GM13977 (cell line): ENCODE data around the gene MAP4K1.

Experiments used
- DNase-seq: peaks from one replicate; pipeline ENCODE4 v3.0.0; 2012; ENCODE audit warnings: low spot score
- in situ Hi-C: fragments of 300-500 bp; cut with MboI; formaldehyde crosslinking; loops from one replicate; pipeline ENCODE4 v1.12.0; 2022; ENCODE audit warnings: low sequenced_read_pairs, low pct_unique_long_range_greater_than_20kb, mixed read lengths, inconsistent platforms; ENCODE audit not compliant: unreplicated experiment
- TF ChIP-seq, protein P1 (sequence below): IDR thresholded peaks from 2 replicates; pipeline ENCODE4 v1.5.1; 2012; ENCODE audit warnings: mild to moderate bottlenecking, control low read depth; ENCODE audit not compliant: insufficient read depth; ENCODE audit errors: extremely low read depth, missing control alignments

MAP4K1 gene

DNA sequence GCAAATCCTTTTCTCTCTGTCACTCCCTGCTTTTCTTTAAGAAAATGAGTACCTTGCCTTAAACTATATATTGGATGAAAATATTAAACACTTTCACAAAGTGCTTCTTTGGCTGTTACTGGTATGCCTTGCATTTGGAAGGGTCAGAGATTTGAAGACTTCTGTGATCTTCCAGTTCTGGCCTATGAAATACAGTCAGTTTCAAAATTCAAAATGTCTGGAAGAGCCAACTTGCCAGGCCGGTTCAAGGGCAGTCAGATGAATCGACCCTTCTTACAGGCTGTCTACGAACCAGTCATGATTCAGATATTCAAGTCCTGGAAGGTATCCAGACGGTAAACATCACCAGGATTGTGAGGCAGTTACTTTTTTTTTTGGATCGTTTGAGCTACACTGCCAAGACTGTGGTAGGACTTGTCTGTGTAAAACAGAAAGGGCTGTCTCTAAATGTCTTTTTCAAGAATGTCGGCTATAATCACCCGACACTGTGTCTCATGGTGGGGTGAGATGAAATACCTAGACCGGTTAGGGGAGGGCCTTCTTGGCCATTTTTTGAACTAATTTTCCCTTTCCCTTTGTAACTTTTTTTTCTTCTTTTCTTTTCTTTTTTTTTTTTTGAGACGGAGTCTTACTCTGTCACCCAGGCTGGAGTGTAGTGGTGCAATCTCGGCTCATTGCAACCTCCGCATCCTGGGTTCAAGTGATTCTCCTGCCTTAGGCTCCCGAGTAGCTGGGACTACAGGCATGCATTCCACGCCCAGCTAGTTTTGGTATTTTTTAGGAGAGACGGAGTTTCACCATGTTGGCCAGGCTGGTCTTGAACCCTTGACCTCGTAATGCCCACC, 40.9 kb upstream of the MAP4K1 start:
- TF ChIP-seq, protein P1, sequence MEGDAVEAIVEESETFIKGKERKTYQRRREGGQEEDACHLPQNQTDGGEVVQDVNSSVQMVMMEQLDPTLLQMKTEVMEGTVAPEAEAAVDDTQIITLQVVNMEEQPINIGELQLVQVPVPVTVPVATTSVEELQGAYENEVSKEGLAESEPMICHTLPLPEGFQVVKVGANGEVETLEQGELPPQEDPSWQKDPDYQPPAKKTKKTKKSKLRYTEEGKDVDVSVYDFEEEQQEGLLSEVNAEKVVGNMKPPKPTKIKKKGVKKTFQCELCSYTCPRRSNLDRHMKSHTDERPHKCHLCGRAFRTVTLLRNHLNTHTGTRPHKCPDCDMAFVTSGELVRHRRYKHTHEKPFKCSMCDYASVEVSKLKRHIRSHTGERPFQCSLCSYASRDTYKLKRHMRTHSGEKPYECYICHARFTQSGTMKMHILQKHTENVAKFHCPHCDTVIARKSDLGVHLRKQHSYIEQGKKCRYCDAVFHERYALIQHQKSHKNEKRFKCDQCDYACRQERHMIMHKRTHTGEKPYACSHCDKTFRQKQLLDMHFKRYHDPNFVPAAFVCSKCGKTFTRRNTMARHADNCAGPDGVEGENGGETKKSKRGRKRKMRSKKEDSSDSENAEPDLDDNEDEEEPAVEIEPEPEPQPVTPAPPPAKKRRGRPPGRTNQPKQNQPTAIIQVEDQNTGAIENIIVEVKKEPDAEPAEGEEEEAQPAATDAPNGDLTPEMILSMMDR: no peak
- in situ Hi-C loops: no loop called here
- no peak for DNase-seq

DNA sequence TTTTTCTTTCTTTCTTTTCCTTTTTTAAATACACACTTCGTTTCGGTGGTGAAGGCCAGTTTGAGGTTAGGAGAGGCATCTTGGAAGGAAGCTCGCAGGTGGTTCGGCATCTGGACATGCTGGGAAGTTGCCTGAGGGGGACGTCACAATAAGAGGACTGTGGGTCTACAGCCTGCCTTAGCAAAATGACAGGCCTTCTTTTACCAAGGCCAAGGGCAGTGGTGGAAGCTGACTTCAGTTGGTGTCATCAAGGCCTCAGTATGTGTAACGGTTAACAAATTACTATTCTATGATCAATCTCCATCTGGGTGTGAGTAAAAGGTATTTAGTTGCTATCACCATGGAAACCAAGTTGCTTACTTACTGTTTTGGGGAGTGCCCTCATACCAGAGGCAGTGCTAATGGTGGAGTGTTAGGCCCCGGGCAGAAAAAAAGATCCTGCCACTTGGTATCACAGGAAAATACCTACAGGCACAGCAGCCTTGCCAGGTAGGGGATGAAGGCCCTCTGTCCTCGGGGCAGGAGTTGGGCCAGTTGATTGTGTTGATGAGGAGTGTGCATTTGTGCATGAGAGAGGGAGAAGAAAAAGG, 40.0 kb upstream of the MAP4K1 start:
- TF ChIP-seq, protein P1: no peak
- in situ Hi-C loops: no loop called here
- DNase-seq: no peak

DNA sequence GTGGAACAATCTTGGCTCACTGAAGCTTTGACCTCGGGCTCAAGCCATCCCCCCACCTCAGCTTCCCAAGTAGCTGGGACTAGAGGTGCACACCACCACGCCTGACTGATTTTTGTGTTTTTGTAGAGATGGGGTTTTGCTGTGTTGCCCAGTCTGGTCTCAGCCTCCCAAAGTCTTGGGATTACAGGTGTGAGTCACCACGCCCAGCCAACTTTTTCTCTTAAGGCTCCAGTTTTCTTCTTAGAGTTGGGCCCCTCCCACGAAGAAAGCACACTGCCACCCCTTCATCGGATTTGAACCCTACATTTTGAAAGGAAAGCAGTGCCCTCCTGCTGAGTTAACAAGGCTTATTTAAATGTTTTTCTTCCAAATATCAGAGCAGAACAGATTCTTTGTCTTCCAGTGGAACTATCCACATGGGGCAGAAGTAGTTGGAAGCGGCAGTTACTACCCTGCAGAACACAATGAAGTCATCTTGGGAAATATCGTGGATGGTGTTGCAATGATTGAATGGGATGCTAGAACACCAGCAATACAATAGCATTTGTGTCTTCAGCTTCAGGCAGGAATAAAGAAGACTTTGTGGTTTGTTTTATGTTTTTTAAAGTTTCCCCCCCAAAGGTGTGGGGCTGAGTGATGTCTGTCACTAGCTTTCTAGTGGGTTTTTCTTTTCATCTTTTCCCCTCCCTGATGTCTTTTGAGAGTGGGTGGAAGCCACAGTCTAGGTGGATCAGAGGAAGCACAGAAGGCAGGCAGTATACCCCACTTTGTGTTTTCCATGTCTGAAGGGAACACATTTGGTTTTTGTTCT, 38.6 kb upstream of the MAP4K1 start:
- TF ChIP-seq, protein P1: no peak
- no peak for DNase-seq
- in situ Hi-C loops: no loop called here

DNA sequence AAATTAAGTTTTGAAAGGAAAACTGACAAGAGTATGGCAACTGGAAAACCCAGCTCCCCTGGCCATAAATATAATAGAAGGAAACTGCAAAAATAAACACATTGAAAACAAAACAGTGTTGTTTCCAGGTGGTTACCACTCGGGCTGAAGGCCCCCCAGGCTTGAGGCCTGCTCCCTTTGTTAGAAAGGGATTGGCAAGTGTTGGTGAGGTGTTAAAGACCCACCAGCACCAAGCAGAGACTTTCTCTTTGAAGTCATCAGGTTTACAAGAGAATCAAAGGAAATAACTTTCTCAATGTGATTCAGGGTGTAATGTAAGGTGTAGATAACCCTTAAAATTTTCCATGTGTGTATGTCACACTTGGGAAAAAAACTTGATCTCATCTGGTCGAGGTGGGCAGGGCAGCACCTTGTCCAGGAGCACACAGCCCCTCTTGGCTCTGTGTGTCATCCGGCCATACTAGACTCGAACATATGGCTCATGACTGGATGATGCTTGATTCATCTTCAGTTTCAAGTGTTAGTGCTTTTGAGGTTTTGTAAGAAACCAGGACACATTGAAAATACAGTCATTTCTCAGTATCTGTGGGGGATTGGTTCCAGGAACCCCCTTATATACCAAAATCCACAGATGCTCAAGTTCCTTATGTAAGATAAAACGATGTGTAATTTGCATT, 37.5 kb upstream of the MAP4K1 start:
- in situ Hi-C loops: no loop called here
- TF ChIP-seq, protein P1: no peak
- peak; percentile 59 for DNase-seq

DNA sequence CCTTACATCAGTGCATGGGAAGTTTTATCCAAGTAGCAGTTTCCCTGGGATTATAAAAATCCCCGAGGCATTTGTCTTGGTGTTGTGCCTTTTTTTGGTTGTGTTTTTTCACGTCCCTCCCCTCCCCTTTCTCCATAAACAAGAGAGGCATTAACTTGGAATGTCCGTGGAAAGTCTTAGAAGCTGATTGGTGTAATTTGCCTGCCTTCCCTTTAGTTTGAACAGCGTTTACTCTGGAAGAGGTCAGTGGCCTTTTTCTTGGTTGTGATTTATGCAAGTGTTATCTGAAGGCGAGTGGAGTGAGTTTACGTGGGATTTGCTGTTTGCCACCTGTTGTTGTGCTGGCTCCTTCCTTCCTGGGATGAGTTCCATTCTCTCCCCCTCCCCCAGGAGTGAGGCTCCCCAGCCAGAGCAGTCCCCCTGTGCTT, 36.9 kb upstream of the MAP4K1 start:
- no peak for DNase-seq
- TF ChIP-seq, protein P1: no peak
- in situ Hi-C loops: no loop called here

DNA sequence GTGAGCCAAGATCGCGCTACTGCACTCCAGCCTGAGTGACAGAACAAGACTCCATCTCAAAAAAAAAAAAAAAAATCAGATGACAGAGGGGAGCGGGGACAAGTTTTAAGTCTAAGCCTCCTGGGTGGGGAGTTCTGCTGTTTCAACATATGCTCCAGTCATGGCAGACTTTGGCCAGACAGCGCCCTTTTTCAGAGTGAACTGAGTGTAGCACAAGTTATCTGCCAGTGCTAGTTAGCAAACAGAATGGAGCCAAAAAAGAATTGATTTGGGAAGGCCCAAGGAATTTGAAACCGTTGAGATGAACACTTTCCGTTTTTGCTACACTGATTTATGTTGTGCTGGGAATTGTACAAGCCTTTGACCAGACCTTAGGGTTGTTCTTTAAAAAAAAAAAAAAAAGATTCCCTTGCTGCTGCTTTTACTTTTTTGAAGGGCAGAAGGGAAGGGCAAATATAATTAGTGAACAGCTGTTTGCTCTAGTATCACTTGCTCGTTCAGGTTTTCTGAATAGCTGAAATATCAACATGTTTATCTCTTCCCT, 35.3 kb upstream of the MAP4K1 start:
- no peak for DNase-seq
- TF ChIP-seq, protein P1: no peak
- in situ Hi-C loops: no loop called here
